ENCODE results near the gene MED15.

Gene MED15

GRCh38 chr22:20464912-20465758 is 42.3 kb upstream of the MED15 start:
- Histone ChIP-seq H3K4me1 (ENCODE audit: insufficient read depth, low read length) (peaks cover 11% of the 10 kb centered on the region), H3K9ac (ENCODE audit: low read depth, low read length) (no peak overlapping the region), H3K9me3 (ENCODE audit: insufficient read depth, low read length, severe bottlenecking) (no peaks in the 10 kb centered on the region), H3K79me2 (ENCODE audit: insufficient read depth, low read length) (no peaks in the 10 kb centered on the region), H2AFZ (ENCODE audit: low read depth, low read length) (no peak overlapping the region), H3K4me2 (ENCODE audit: insufficient read depth, low read length) (no peak overlapping the region), H3K4me3 (ENCODE audit: low read depth in 1 of 2, low read length in 2 of 2) (no peak overlapping the region), H3K27ac (ENCODE audit: low read length) (no peak overlapping the region), H4K20me1 (ENCODE audit: insufficient read depth, low read length) (no peaks in the 10 kb centered on the region), H3K27me3 (ENCODE audit: insufficient read depth, low read length, poor library complexity) (no peaks in the 10 kb centered on the region), H3K36me3 (ENCODE audit: insufficient read depth, low read length) (peaks cover 35% of the 10 kb centered on the region)
- DNase-seq: no peak
- ATAC-seq (ENCODE audit: insufficient read depth, low read depth): no peak
- TF ChIP-seq CTCF (IDR thresholded peaks at IDR 0.05; ENCODE audit: borderline replicate concordance, extremely low read depth, low read length, poor library complexity, severe bottlenecking): no peak
- no peak for TF ChIP-seq EZH2 (IDR thresholded peaks at IDR 0.05; ENCODE audit: borderline replicate concordance, low read depth, low read length, severe bottlenecking)

- H4K20me1 ChIP-seq (ENCODE audit: insufficient read depth, low read length): no peaks in the 10 kb centered on the region
- no peak for TF ChIP-seq EZH2 (IDR thresholded peaks at IDR 0.05; ENCODE audit: borderline replicate concordance, low read depth, low read length, severe bottlenecking)
- TF ChIP-seq CTCF (IDR thresholded peaks at IDR 0.05; ENCODE audit: borderline replicate concordance, extremely low read depth, low read length, poor library complexity, severe bottlenecking): no peak
- no peak for ATAC-seq (ENCODE audit: insufficient read depth, low read depth)
- no peaks in the 10 kb centered on the region for H3K27me3 ChIP-seq (ENCODE audit: insufficient read depth, low read length, poor library complexity)
- H3K27ac ChIP-seq (ENCODE audit: low read length): no peak overlapping the region
- no peak overlapping the region for H2AFZ ChIP-seq (ENCODE audit: low read depth, low read length)
- peaks cover 39% of the 10 kb centered on the region for H3K36me3 ChIP-seq (ENCODE audit: insufficient read depth, low read length)
- H3K79me2 ChIP-seq (ENCODE audit: insufficient read depth, low read length): no peaks in the 10 kb centered on the region
- no peaks in the 10 kb centered on the region for H3K9me3 ChIP-seq (ENCODE audit: insufficient read depth, low read length, severe bottlenecking)
- no peak overlapping the region for H3K4me2 ChIP-seq (ENCODE audit: insufficient read depth, low read length)
- peaks cover 11% of the 10 kb centered on the region for H3K4me1 ChIP-seq (ENCODE audit: insufficient read depth, low read length)
- no peak overlapping the region for H3K4me3 ChIP-seq (ENCODE audit: low read depth in 1 of 2, low read length in 2 of 2)
- DNase-seq: no peak
- H3K9ac ChIP-seq (ENCODE audit: low read depth, low read length): no peak overlapping the region
Observed at GRCh38 chr22:20465759-20466077, 41.7 kb upstream of the MED15 start.

GRCh38 chr22:20466659-20467379 is 40.6 kb upstream of the MED15 start:
- Histone ChIP-seq H4K20me1 (ENCODE audit: insufficient read depth, low read length) (no peaks in the 10 kb centered on the region), H3K79me2 (ENCODE audit: insufficient read depth, low read length) (no peaks in the 10 kb centered on the region), H3K9me3 (ENCODE audit: insufficient read depth, low read length, severe bottlenecking) (no peaks in the 10 kb centered on the region), H3K36me3 (ENCODE audit: insufficient read depth, low read length) (peaks cover 49% of the 10 kb centered on the region), H2AFZ (ENCODE audit: low read depth, low read length) (no peak overlapping the region), H3K4me1 (ENCODE audit: insufficient read depth, low read length) (peaks cover 11% of the 10 kb centered on the region), H3K9ac (ENCODE audit: low read depth, low read length) (no peak overlapping the region), H3K27ac (ENCODE audit: low read length) (no peak overlapping the region), H3K4me2 (ENCODE audit: insufficient read depth, low read length) (no peak overlapping the region), H3K27me3 (ENCODE audit: insufficient read depth, low read length, poor library complexity) (no peaks in the 10 kb centered on the region), H3K4me3 (ENCODE audit: low read depth in 1 of 2, low read length in 2 of 2) (no peak overlapping the region)
- ATAC-seq (ENCODE audit: insufficient read depth, low read depth) (no peak), DNase-seq (no peak)
- TF ChIP-seq CTCF (IDR thresholded peaks at IDR 0.05; ENCODE audit: borderline replicate concordance, extremely low read depth, low read length, poor library complexity, severe bottlenecking) (no peak), EZH2 (IDR thresholded peaks at IDR 0.05; ENCODE audit: borderline replicate concordance, low read depth, low read length, severe bottlenecking) (no peak)
